HG03045 (cell line): ENCODE data around the gene PHKA2.
"Not testable (repeated sequence)": the region's sequence is repeated elsewhere in the genome, so short reads cannot be mapped to it uniquely, and the experiment has no call there.

Source experiments
- ATAC-seq: cut with Tn5 transposase; IDR thresholded peaks from one replicate; pipeline ENCODE4 v1.9.1; 2021; ENCODE audit warnings: mild to moderate bottlenecking, moderate library complexity; ENCODE audit not compliant: unreplicated experiment

PHKA2 gene, protein sequence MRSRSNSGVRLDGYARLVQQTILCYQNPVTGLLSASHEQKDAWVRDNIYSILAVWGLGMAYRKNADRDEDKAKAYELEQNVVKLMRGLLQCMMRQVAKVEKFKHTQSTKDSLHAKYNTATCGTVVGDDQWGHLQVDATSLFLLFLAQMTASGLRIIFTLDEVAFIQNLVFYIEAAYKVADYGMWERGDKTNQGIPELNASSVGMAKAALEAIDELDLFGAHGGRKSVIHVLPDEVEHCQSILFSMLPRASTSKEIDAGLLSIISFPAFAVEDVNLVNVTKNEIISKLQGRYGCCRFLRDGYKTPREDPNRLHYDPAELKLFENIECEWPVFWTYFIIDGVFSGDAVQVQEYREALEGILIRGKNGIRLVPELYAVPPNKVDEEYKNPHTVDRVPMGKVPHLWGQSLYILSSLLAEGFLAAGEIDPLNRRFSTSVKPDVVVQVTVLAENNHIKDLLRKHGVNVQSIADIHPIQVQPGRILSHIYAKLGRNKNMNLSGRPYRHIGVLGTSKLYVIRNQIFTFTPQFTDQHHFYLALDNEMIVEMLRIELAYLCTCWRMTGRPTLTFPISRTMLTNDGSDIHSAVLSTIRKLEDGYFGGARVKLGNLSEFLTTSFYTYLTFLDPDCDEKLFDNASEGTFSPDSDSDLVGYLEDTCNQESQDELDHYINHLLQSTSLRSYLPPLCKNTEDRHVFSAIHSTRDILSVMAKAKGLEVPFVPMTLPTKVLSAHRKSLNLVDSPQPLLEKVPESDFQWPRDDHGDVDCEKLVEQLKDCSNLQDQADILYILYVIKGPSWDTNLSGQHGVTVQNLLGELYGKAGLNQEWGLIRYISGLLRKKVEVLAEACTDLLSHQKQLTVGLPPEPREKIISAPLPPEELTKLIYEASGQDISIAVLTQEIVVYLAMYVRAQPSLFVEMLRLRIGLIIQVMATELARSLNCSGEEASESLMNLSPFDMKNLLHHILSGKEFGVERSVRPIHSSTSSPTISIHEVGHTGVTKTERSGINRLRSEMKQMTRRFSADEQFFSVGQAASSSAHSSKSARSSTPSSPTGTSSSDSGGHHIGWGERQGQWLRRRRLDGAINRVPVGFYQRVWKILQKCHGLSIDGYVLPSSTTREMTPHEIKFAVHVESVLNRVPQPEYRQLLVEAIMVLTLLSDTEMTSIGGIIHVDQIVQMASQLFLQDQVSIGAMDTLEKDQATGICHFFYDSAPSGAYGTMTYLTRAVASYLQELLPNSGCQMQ

DNA sequence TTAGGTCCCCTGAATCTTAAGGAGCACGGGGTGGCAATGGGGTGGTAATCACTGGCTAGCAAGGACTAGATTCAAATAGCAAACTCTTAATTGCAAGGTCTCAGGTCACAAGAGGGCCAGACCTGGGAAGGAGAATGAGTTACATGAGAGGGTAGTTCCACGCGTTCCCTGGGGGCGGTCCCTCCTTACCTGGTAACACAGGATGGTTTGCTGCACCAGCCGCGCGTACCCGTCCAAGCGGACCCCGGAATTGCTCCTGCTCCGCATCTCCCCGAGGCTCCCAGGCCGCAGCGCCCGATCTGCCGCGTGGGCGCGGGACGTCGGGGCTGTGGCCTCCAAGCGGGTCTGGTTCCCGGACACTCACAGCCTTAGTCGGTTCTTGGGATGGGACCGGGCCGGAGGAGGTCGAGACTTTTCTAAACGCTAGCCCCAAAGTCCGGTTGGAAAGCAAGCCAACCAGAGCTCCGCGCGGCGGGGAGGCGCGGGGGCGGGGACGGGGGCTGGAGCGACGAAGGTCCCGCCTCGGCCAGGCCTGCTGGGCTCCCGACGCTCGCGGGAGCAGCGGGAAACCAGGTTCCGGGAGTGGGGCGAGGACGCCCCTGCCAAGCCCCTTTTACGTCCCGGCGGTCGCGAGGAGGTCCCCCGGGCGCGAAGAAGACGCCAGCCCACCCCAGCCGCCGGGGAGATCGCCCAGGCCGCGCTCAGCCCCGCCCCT, at the start of gene PHKA2:
Gene PHKA2 (minus strand): TSS at position 449 of the 715 bp plus-strand sequence. CDS start 182 bp downstream, at position 267.
- ATAC-seq = peak; percentile 51

DNA sequence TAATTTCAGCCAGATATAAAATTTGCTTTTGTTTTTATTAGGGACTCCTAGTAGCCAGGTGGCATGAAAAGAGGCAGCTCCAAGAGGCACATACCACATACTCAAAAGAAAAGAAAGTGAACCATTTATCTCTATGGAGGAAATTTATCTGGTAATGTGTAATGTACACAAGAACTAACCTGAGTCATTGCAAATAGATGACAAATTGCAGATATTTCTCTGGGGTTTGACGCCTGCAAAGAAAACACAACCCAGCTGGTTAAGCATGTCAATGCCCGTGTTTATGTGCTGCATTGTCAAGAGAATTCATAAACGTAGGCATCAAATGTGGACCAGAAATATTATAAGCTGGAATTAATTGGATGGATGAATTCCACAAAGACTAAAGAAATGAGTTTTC, 46.9 kb upstream of the PHKA2 start:
- ATAC-seq = no peak

DNA sequence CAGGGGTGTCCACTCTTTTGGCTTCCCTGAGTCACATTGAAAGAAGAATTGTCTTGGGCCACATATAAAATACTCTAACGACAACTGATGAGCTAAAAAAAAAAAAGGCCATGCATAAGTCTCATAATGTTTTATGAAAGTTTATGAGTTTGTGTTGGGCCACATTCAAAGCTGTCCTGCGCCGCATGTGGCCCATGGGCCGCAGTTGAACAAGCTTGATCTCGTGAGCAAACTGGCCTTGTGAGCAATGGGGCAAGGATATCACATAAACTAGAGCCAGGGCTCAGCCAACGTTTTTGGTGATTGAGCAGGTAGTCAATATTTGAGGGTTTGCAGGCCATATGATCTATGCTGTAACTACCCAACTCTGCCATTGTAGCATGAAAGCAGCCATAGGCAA, 44.6 kb upstream of the PHKA2 start:
- no peak for ATAC-seq

DNA sequence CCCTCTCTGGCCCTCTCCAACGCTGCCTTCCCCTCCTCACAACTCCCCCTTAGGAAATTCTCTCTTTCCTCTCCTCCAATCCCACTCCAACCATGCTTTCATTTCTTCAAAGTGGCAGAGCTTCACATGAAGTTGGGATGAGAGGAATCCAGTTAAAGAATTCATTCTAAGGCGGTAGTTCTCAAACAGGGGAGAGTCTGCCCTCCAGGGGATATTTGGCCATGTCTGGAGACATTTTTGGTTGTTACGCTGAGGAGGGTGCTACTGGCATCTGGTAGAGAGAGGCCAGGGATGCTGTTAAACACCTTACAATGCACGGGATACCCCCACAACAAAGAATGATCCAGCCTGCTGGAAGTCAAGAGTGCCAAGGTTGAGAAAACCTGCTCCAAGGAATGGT, 40.5 kb upstream of the PHKA2 start:
- no peak for ATAC-seq

DNA sequence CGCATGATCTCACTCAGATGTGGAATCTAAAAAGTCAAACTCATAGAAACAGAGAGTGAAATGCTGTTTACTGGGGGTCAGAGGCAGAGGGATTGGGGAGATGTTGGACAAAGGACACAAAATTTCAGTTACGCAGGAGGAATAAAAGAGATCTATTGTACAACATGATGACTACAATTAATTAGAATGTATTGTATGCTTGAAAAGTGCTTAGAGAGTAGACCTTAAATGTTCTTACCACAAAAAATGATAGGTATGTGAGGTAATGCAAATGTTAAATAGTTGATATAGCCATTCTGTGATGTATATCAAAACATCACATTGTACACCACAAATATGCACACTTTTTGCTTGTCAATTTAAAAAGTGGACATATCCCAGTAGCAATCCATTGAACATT, 36.1 kb upstream of the PHKA2 start:
- ATAC-seq = no peak

DNA sequence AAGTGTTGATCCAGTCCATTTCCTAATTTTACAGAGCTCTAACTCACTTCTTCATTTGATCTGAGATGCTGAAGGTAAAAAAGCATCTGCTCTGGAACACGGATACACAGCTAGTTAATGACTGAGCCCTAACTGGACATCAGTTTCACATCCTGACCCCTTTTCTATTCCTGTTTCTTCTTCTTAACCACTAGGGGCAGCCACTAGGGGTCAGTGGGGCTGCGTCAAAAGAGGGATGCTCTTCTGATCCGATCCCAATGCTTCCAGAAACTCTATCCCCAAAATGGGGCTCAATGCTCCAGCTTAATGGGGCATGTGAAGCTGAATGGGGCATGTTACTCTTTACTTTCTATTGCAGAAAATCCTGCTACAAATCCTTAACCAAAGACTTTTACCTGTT, 33.4 kb upstream of the PHKA2 start:
- ATAC-seq = no peak

DNA sequence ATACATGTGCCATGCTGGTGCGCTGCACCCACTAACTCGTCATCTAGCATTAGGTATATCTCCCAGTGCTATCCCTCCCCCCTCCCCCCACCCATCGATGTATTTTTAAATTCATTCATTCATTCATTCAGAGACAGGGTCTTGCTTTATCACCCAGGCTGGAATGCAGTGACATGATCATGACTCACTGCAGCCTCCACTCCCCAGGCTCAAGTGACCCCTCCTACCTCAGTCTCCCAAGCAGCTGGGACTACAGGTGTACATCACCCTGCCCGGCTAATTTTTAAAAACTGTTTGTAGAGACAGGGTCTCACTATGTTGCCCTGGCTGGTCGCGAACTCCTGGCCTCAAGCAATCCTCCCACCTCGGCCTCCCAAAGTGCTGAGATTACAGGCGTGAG, 32.7 kb upstream of the PHKA2 start:
- ATAC-seq = not testable (repeated sequence)

DNA sequence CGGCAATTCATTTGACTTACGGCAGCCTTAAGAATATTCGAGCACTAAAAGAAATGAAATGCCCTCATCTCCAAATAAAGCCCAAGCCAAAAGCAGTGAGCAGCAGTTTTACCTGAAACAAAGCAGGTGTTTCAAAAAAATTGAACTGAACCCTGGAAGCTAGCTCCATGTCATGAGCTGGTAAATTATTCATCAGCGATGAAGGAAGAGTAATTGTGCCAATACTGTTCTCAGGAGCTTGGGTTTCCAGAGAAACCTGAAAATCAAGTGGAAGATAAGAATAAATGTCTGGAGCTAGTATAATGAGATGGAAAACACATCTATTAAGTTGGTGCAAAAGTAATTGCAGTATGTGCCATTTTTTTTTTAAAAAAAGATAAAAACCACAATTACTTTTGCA, 24.0 kb upstream of the PHKA2 start:
- no peak for ATAC-seq

DNA sequence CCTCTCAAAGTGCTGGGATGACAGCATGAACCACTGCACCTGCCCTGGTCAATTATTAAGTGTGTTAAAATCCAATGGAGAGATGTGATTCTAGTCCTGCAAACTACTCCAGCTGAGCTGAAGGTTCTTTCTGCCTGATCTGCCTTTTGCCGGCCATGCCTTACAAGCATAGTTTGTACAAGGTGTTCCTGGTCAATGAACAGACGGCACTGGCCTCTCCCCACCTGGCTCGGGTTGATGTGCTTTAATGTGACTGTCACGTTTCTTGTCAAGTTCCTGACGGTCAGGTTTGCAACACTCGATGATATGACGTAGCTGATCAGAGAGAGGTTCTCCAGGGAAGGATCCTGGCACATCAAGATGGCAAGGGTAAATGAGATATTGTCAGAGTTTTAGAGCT, 23.1 kb upstream of the PHKA2 start:
- no peak for ATAC-seq

DNA sequence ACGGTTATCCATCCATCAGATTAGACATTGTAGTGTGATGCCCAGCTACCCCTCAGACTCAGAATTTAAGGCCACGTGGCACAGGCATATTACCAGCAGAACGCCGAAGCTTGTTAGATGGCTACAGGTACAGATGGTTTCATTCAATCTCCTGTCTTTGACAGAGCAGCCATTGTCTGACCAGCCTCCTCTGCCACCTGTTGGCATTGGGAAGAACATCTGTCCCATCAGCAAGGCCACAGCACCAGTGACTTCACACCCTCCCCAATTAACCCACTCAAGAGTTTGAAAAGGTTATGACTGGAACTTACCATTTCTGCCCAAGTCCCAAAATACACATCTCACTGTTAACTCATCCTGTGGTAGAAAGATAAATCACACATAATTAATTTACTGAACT, 22.0 kb upstream of the PHKA2 start:
- no peak for ATAC-seq

DNA sequence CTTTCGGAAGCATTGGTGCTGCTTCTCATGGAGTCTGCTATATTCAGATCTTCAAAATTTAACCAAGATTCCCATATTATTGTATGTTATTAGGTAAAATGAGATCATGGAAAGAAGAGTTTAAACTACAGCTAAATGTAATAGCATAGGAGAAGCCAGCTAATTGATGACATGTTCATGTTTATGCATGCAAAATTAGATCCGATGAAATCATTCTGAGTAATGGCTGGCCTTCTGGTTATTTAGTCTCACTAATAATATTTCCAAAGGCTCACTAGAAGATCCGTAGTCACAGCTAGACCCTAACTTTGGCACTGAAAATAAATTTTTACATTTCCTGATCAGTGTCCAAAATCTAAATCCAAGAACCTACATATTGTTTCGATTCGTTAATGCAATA, 19.8 kb upstream of the PHKA2 start:
- no peak for ATAC-seq

DNA sequence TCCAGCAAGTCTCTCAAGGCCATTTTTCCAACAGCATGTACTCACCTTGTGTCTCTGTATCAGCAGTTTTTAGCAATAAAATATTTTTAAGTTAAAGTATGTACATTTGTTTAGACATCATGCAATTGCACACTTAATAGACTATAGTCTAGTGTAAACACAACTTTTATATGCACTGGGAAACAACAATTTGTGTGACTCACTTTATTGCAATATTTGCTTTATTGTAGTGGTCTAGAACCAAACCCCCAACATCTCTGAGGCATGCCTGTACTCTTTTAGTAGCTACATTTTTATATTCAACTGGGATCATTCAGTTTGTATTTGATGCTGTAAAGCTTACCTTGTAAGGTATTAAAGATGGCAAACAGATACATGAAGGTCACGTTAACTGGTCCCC, 14.7 kb upstream of the PHKA2 start:
- ATAC-seq = no peak

DNA sequence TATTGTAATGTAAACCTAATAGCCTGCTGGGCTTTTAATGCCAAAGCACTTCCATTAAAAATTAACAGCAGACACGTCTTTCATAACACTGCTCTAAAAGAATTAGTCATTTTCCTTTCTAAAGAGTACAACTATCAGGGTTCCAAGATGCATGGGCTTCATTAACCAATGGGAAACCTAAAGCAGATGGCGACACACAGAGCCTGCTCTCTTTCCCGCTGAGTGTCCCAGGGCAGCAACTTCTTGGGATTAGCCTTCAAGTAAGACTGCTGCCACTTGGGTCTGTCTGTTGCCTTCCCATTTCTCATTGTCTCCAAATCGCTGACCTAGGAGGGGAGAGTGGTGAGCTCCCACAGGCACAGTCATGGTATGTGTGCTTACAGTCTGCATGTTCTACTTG, 14.0 kb upstream of the PHKA2 start:
- no peak for ATAC-seq

DNA sequence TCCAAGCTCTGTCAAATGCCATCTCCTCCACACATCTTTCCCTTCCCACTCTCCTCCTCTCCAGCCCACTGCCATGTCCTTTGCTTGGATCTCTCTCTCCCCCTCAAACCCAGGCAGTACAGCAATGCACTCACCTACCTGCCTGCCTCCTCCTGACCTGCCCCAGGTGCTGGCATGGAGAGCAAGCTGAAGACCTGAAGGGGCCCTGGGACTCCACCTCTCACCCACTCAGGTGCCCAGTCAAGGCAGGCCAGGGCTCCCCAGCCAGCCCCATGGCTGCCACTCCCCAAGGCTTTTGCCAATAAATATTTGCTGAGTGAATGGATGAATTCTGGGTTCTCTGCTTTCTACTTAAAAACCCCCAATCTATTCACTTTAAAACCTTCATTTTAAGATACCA, 12.6 kb upstream of the PHKA2 start:
- no peak for ATAC-seq

DNA sequence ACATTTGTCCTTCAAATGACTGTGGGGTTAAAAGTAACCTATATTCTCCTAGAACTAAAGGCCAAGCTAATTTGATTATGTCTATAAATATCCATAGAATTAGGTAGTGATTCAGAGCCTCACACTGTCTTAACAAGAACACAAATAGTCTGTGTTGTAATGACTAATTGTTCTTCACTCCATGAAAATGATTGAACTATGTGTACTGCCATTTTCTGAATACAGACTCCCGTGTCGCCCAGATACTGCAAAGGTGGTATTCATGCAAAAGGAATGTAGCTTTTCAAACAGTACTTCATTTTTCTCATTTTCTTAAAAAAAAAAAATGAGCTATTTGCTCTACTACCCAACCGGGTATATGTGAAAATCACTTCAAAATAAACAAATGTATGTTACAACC, 11.3 kb upstream of the PHKA2 start:
- no peak for ATAC-seq

DNA sequence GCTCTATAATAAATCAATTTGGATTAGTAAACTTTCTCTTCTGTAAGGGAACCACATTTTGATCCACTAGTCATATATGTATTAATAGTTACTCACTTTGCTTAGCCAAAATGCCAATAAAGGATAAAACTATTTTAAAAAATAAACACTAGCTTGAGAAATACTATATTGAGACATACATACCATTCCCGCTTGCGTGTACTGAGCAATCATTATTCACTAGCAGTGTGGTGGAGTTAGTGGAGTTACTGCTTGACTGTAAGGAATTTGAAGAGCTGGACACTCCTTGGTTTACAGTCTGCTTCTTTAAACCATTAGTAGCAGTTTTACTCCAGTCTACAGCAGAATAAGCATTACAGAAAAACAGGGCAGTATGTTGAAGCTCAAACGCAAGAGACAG, 10.8 kb upstream of the PHKA2 start:
- no peak for ATAC-seq

DNA sequence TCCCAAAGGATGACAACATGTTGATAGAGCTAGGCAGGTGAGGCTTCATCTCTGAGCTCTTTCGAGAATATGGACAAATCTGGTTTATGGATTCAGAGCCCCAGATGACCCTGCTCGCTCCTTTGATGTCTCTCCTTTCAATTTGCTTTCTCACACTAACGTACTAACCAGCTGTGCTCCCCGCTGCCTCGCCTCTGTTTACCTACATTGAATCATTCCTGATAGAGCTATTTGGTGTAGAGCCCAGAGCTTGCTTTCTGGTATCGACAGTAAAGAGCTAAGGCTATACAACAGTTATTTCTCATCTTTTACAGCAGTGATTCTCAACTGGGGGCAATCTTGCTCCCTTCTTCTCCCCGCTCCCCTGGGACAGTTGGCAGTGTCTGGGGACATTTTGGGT, 8.9 kb upstream of the PHKA2 start:
- ATAC-seq = no peak

DNA sequence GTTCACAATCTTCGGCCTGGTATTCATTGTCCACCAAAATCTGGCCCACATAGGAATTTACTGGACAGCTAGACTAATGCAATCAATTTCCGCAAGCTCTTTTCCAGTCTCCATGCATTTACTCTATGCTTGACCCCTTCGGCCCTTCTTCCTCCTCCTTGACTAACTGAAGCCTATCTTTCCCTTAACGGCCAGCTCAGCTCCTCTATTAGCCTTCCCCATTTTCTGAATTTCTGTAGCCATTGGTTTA, 1.2 kb upstream of the PHKA2 start:
- no peak for ATAC-seq

DNA sequence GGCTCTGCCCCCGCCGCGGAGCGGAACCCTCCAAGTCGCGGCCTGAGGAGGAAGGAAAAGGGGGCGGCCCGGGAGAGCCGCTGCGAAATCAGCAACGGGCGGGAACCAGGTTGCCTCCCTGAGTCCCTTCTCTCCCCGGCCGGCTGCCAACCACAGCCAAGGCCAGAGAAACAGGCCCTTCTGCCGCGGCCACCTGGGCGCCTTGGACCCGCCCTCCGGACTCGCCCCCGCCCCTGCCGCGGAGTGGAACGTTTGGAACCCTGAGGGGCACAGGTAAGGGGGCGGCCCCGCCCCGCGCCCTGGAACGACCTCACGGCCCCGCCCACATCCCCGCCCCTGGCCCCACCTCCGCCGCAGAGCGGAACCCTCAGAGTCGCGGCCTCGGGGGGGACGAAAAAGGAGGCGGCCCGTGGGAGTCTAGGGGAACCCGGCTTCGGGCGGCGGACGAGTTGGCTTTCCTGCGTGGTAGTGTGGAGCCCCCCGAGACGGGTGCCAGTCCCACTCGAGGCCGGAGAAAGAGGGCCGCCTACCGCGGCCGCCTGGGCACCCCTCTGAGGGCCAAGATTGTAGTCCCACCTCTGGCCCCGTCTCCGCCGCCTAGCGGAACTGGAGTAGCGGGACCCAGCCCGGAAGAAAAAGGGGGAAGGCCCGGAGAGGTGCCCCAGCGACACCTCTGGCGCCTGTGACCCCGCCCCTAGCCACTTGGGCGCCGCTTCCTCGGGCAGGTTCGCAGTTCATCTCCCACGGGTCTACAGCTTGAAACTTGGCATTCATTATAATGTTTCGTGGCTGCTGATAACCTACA, 669 bp upstream of the PHKA2 start:
- peak; percentile 90 for ATAC-seq

DNA sequence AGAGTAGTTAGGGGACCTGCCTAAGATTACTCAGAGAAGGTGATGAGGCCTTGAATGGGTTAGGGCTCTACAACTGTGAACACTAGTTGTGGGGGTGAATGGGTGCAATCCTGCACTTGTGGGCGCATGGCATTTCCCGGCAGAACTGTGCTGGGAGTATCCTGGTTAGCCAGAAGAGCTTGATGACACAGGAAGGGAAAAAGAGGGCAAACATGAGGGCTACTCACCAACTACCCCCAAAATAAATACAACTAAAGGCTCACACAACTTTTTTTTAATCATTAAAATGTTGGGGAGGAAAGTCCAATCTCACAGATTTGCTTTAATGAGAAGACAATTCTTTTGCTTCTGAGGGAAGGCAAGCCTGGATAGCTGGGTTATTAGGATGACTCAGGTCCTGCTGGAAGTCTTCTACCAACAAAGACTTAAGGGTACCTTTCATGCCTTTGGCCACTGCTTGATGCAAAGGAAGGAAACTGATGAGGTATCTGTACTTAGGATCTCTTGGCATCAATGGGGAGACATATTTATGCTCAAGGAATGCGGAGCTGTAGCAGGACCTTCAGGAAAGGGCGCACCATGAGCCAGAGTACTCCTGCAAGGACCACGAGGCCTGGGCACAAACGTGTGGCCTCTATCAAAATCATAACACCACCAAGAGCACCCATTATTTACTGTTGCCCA, 2.6 kb downstream of the PHKA2 start:
- no peak for ATAC-seq
